GM23338 (cell line): Measurements from ENCODE around the gene PDE6C. TPM values are rescaled to one million over a fixed set of nuclear protein-coding genes. Genes with fewer than 3 reads are reported as not detected.

Experiments
- ATAC-seq: fragments of 200-7000 bp; cut with Tn5 transposase; 3 replicates; pipeline ENCODE4 v1.9.1; 2020
- DNase-seq: peaks from one replicate; pipeline ENCODE4 v3.0.0-alpha.2; 2015; ENCODE audit warnings: low spot score
- H2AFZ ChIP-seq: fragments of 200-600 bp; sonication (generic); 2 replicates; pipeline ENCODE4 v1.8.0; 2016; ENCODE audit warnings: antibody characterized with exemption, mild to moderate bottlenecking, moderate library complexity
- H3F3A ChIP-seq: fragments of 200-600 bp; sonication (generic); replicated peaks from 2 replicates; pipeline ENCODE4 v1.8.0; 2017; ENCODE audit warnings: antibody characterized with exemption, mixed run types, low read depth
- H3K27ac ChIP-seq: fragments of 200-600 bp; sonication (generic); 2 replicates; pipeline ENCODE4 v1.6.1; 2016; ENCODE audit warnings: low read depth
- H3K27me3 ChIP-seq: fragments of 200-600 bp; sonication (generic); 2 replicates; pipeline ENCODE4 v1.8.0; 2016; ENCODE audit warnings: mild to moderate bottlenecking, mixed run types, moderate library complexity; ENCODE audit not compliant: insufficient read depth
- H3K36me3 ChIP-seq: fragments of 200-600 bp; sonication (generic); 2 replicates; pipeline ENCODE4 v1.8.0; 2016; ENCODE audit warnings: mild to moderate bottlenecking; ENCODE audit not compliant: insufficient read depth
- H3K4me1 ChIP-seq: fragments of 200-600 bp; sonication (generic); 2 replicates; pipeline ENCODE4 v1.8.0; 2016; ENCODE audit warnings: mild to moderate bottlenecking, moderate library complexity; ENCODE audit not compliant: insufficient read depth
- H3K4me2 ChIP-seq: fragments of 200-600 bp; sonication (generic); 2 replicates; pipeline ENCODE4 v1.7.1; 2017; ENCODE audit warnings: mixed run types
- H3K4me3 ChIP-seq: fragments of 200-600 bp; sonication (generic); 2 replicates; pipeline ENCODE4 v1.6.1; 2016; ENCODE audit warnings: mixed run types
- H3K79me2 ChIP-seq: fragments of 200-600 bp; sonication (generic); replicated peaks from 2 replicates; pipeline ENCODE4 v1.8.0; 2017; ENCODE audit warnings: mild to moderate bottlenecking; ENCODE audit not compliant: insufficient read depth
- H3K9me2 ChIP-seq: fragments of 200-600 bp; sonication (generic); 2 replicates; pipeline ENCODE4 v1.8.0; 2017; ENCODE audit not compliant: insufficient read depth
- H4K20me1 ChIP-seq: fragments of 200-600 bp; sonication (generic); replicated peaks from 2 replicates; pipeline ENCODE4 v1.8.0; 2017; ENCODE audit warnings: mild to moderate bottlenecking; ENCODE audit not compliant: insufficient read depth
- H3K27ac Mint-ChIP-seq: 2 replicates; pipeline ENCODE4 v1.8.0; 2020; ENCODE audit warnings: inconsistent platforms, mild to moderate bottlenecking, moderate library complexity, mixed read lengths
- H3K27me3 Mint-ChIP-seq: 3 replicates; pipeline ENCODE4 v1.8.0; 2022; ENCODE audit warnings: low read depth, mild to moderate bottlenecking, moderate library complexity, mixed read lengths, inconsistent platforms; ENCODE audit not compliant: insufficient read depth, poor library complexity
- H3K36me3 Mint-ChIP-seq: 3 replicates; pipeline ENCODE4 v1.8.0; 2021; ENCODE audit warnings: low read depth, mild to moderate bottlenecking, inconsistent platforms, moderate library complexity, mixed read lengths
- H3K4me1 Mint-ChIP-seq: 3 replicates; pipeline ENCODE4 v1.8.0; 2020; ENCODE audit warnings: mild to moderate bottlenecking, inconsistent platforms, mixed read lengths
- H3K4me3 Mint-ChIP-seq: 3 replicates; pipeline ENCODE4 v1.8.0; 2021; ENCODE audit warnings: moderate library complexity, mild to moderate bottlenecking, inconsistent platforms, mixed read lengths
- H3K9me3 Mint-ChIP-seq: 3 replicates; pipeline ENCODE4 v1.8.0; 2020; ENCODE audit warnings: moderate library complexity, mild to moderate bottlenecking, inconsistent platforms, mixed read lengths
- CREB1 ChIP-seq: fragments of 250-450 bp; sonication (Bioruptor Pico); IDR thresholded peaks from 2 replicates; pipeline ENCODE4 v1.5.0; 2020; ENCODE audit warnings: low read depth, mild to moderate bottlenecking, moderate library complexity
- CTCF ChIP-seq, 2 experiments: fragments of 200-600 bp in 1 of 2; sonication (generic) in 1 of 2; conservative IDR thresholded peaks; 2 replicates each; pipeline versions ENCODE4 v1.5.1 to v1.6.1; 2016 to 2017; ENCODE audit warnings: antibody characterized with exemption in 2 of 2, low read depth in 2 of 2, mild to moderate bottlenecking in 2 of 2, moderate library complexity in 1 of 2
- ETS1 ChIP-seq: IDR thresholded peaks from 2 replicates; pipeline ENCODE4 v1.6.1; 2016; ENCODE audit warnings: antibody characterized with exemption
- EZH2 ChIP-seq: fragments of 200-600 bp; sonication (generic); IDR thresholded peaks from one replicate; pipeline ENCODE4 v1.8.0; 2017; ENCODE audit warnings: antibody characterized with exemption, mild to moderate bottlenecking, low read depth; ENCODE audit not compliant: unreplicated experiment
- EZH2phosphoT487 ChIP-seq: fragments of 200-600 bp; sonication (generic); IDR thresholded peaks from one replicate; pipeline ENCODE4 v1.8.1; 2018; ENCODE audit warnings: antibody characterized with exemption; ENCODE audit not compliant: unreplicated experiment
- JUNB ChIP-seq: IDR thresholded peaks from one replicate; pipeline ENCODE4 v1.6.1; 2016; ENCODE audit warnings: antibody characterized with exemption; ENCODE audit not compliant: unreplicated experiment
- NANOG ChIP-seq: IDR thresholded peaks from 2 replicates; pipeline ENCODE4 v1.6.1; 2016; ENCODE audit warnings: antibody characterized with exemption, borderline replicate concordance
- POLR2AphosphoS5 ChIP-seq: IDR thresholded peaks from 2 replicates; pipeline ENCODE4 v1.6.1; 2016; ENCODE audit warnings: antibody characterized with exemption, low read depth
- REST ChIP-seq: IDR thresholded peaks from one replicate; pipeline ENCODE4 v1.6.1; 2018; ENCODE audit warnings: antibody characterized with exemption; ENCODE audit not compliant: unreplicated experiment
- STAT1 ChIP-seq: IDR thresholded peaks from one replicate; pipeline ENCODE4 v1.6.1; 2016; ENCODE audit warnings: antibody characterized with exemption; ENCODE audit not compliant: unreplicated experiment
- ZNF114 ChIP-seq: fragments of 250-450 bp; sonication (Bioruptor Pico); IDR thresholded peaks from 2 replicates; pipeline ENCODE4 v1.5.0; 2020; ENCODE audit warnings: mild to moderate bottlenecking, moderate library complexity
- ZNF331 ChIP-seq: fragments of 250-450 bp; sonication (Bioruptor Pico); IDR thresholded peaks from 2 replicates; pipeline ENCODE4 v1.5.0; 2020; ENCODE audit warnings: low read depth, mild to moderate bottlenecking, moderate library complexity
- ZNF462 ChIP-seq: fragments of 250-450 bp; sonication (Bioruptor Pico); IDR thresholded peaks from 2 replicates; pipeline ENCODE4 v1.5.0; 2020; ENCODE audit warnings: mild to moderate bottlenecking, moderate library complexity
- polyA plus RNA-seq: library from polyadenylated mRNA; unstranded; fragments of >200 nt; fragmentation: Nextera tagmentation; extraction: Ambion mirVana; gene quantifications from 2 replicates; pipeline ENCODE4 v1.2.1, GENCODE V29; 2016
- total RNA-seq: library from RNA; depleted of rRNA; stranded (reverse); fragments of >200 nt; shearing (Covaris generic); gene quantifications from 2 replicates; pipeline ENCODE4 v1.2.3, GENCODE V29; 2014

PDE6C gene
- total and polyA plus RNA-seq, 2 experiments from 2014 or later: 0.06 TPM; not detected in 1

- Histone ChIP-seq H3K4me2 (no peak overlapping the region), H3K36me3 (peaks cover 37% of the 10 kb centered on the region; the same call in 1 of the 2 replicates), H3K27me3 (no peaks in the 10 kb centered on the region), H3K4me1 (peaks cover 14% of the 10 kb centered on the region), H3K27ac (no peak overlapping the region), H4K20me1 (no peaks in the 10 kb centered on the region; the same call in 1 of the 2 replicates), H3K4me3 (no peak overlapping the region), H3K79me2 (no peaks in the 10 kb centered on the region), H3K9me2 (no peaks in the 10 kb centered on the region), H3F3A (no peaks in the 10 kb centered on the region), H2AFZ (no peak overlapping the region)
- Mint-ChIP-seq H3K9me3 (no peaks in the 10 kb centered on the region), H3K4me1 (peaks cover 5% of the 10 kb centered on the region; the same call in 2 of the 3 replicates), H3K27me3 (no peaks in the 10 kb centered on the region), H3K36me3 (peaks cover 43% of the 10 kb centered on the region), H3K27ac (no peak overlapping the region), H3K4me3 (no peak overlapping the region)
- TF ChIP-seq JUNB: no peak
- TF ChIP-seq EZH2phosphoT487: no peak
- no peak for TF ChIP-seq CTCF (conservative IDR thresholded peaks at IDR 0.05; ENCODE audit: low read depth in 2 of 2)
- no peak for TF ChIP-seq STAT1
- no peak for TF ChIP-seq NANOG
- TF ChIP-seq ZNF331 (CRISPR knock-in tag): no peak
- no peak for TF ChIP-seq EZH2
- TF ChIP-seq REST: no peak
- TF ChIP-seq CREB1 (CRISPR knock-in tag): no peak
- TF ChIP-seq ETS1: no peak
- TF ChIP-seq POLR2AphosphoS5: no peak
- TF ChIP-seq ZNF114 (CRISPR knock-in tag): no peak
- no peak for TF ChIP-seq ZNF462 (CRISPR knock-in tag)
- ATAC-seq (no peak), DNase-seq (no peak)
Observed at GRCh38 chr10:93695740-93696139, 83.4 kb downstream of the PDE6C start.
